Esophagus muscularis mucosa (tissue), 4 donors: ENCODE measurements around the gene GEMIN7.

Experiments
- EP300 ChIP-seq: sonication (generic); formaldehyde crosslinking; IDR thresholded peaks from one replicate; pipeline ENCODE4 v1.6.1; 2017; ENCODE audit warnings: antibody characterized with exemption
- POLR2A ChIP-seq: fragments of 450-650 bp; IDR thresholded peaks from one replicate; pipeline ENCODE4 v1.6.1; 2017; ENCODE audit warnings: antibody characterized with exemption, moderate library complexity, mild to moderate bottlenecking, low read depth
- TF ChIP-seq, protein P1 (sequence below), 3 experiments: fragments of 200-600 bp in 2 of 3; fragments of 450-650 bp in 1 of 3; sonication (generic) in 2 of 3; IDR thresholded peaks; one replicate each; pipeline ENCODE4 v1.5.1; 2017 to 2019; ENCODE audit warnings: antibody characterized with exemption in 3 of 3, mild to moderate bottlenecking in 2 of 3, moderate library complexity in 1 of 3

DNA sequence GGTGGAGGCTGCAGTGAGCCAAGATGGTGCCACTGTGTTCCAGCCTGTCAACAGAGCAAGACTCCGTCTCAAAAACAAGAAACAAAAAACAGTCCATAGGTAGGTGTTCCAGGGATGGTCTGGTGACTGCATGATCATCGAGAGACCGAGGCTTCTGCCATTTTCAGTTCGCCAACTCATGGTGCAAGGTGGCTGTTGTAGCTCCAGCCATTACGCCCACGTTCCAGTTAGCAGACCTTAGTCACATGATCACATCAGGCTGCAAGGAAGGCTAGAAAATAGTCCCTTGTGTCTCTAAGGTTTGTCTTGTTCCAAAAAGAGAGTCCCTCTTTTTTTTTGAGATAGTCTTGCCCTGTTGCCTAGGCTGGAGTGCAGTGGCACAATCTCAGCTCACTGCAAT is 43.3 kb upstream of the GEMIN7 start:
- no peak for TF ChIP-seq EP300
- TF ChIP-seq, protein P1, sequence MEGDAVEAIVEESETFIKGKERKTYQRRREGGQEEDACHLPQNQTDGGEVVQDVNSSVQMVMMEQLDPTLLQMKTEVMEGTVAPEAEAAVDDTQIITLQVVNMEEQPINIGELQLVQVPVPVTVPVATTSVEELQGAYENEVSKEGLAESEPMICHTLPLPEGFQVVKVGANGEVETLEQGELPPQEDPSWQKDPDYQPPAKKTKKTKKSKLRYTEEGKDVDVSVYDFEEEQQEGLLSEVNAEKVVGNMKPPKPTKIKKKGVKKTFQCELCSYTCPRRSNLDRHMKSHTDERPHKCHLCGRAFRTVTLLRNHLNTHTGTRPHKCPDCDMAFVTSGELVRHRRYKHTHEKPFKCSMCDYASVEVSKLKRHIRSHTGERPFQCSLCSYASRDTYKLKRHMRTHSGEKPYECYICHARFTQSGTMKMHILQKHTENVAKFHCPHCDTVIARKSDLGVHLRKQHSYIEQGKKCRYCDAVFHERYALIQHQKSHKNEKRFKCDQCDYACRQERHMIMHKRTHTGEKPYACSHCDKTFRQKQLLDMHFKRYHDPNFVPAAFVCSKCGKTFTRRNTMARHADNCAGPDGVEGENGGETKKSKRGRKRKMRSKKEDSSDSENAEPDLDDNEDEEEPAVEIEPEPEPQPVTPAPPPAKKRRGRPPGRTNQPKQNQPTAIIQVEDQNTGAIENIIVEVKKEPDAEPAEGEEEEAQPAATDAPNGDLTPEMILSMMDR (IDR thresholded peaks at IDR 0.05), result no peak
- no peak for TF ChIP-seq POLR2A
